B cell (primary cell): ENCODE results near the gene KCNG4. TPM values are rescaled to one million over a fixed set of nuclear protein-coding genes. Genes with fewer than 3 reads are reported as not detected.
"Not testable (repeated sequence)": the region's sequence is repeated elsewhere in the genome, so short reads cannot be mapped to it uniquely, and the experiment has no call there.

Experiments
- ATAC-seq: fragments of 200-7000 bp; cut with Tn5 transposase; one replicate; pipeline ENCODE4 v1.10.0; 2021; ENCODE audit warnings: low read depth, mild to moderate bottlenecking, moderate number of reproducible peaks, moderate library complexity
- CTCF ChIA-PET: fragments of 350-600 bp; sonication (Branson Sonifier 250); formaldehyde crosslinking; loops from one replicate; lab custom pipeline; 2021; ENCODE audit warnings: antibody characterized with exemption, inconsistent platforms; lab: Charles Lee
- POLR2A ChIA-PET: fragments of 350-600 bp; sonication (Branson Sonifier 250); formaldehyde crosslinking; loops from one replicate; lab custom pipeline; 2021; ENCODE audit warnings: antibody characterized with exemption; lab: Charles Lee
- DNase-seq: peaks from one replicate; pipeline ENCODE4 v3.0.0; 2013
- H2AFZ ChIP-seq: 2 replicates; pipeline ENCODE4 v1.6.1; 2012; ENCODE audit warnings: mild to moderate bottlenecking, low read depth, low read length; ENCODE audit not compliant: insufficient read depth, poor library complexity, severe bottlenecking
- H3K27ac ChIP-seq, 2 donors: 1 replicate in 1 of 2; 2 replicates in 1 of 2; pipeline ENCODE4 v1.5.1; 2012 to 2013; ENCODE audit warnings: low read length in 2 of 2, mild to moderate bottlenecking in 2 of 2, moderate library complexity in 1 of 2
- H3K27me3 ChIP-seq, 4 experiments: fragments of 200-600 bp in 1 of 4; sonication (generic) in 1 of 4; replicated peaks in 1 of 4; 1 replicate in 2 of 4; 2 replicates in 2 of 4; pipeline versions ENCODE4 v1.6.1 to v1.7.0; 2013 to 2016; ENCODE audit warnings: low read length in 3 of 4, mild to moderate bottlenecking in 2 of 4, mixed read lengths in 1 of 4, moderate library complexity in 1 of 4; ENCODE audit not compliant: insufficient read depth in 4 of 4, control insufficient read depth in 3 of 4; ENCODE audit errors: control extremely low read depth in 1 of 4
- H3K36me3 ChIP-seq, 2 experiments: replicated peaks in 1 of 2; 1 replicate in 1 of 2; 2 replicates in 1 of 2; pipeline versions ENCODE4 v1.6.1 to v1.7.1; 2013; ENCODE audit warnings: low read length in 1 of 2; ENCODE audit not compliant: insufficient read depth in 2 of 2, control insufficient read depth in 1 of 2; ENCODE audit errors: control extremely low read depth in 1 of 2, extremely low read depth in 1 of 2
- H3K4me1 ChIP-seq, 2 donors: fragments of 200-600 bp in 1 of 2; sonication (generic) in 1 of 2; 1 replicate in 1 of 2; 2 replicates in 1 of 2; pipeline versions ENCODE4 v1.5.1 to v1.6.1; 2013 to 2017; ENCODE audit warnings: low read length in 2 of 2; ENCODE audit not compliant: control insufficient read depth in 2 of 2, insufficient read depth in 2 of 2
- H3K4me2 ChIP-seq: replicated peaks from 2 replicates; pipeline ENCODE3; 2012; ENCODE audit warnings: mild to moderate bottlenecking, low read depth, low read length; ENCODE audit not compliant: poor library complexity, severe bottlenecking
- H3K4me3 ChIP-seq, 5 experiments: fragments of 200-600 bp in 1 of 5; sonication (generic) in 1 of 5; 1 replicate in 3 of 5; 2 replicates in 2 of 5; pipeline versions ENCODE4 v1.5.1 to v1.7.0; 2011 to 2016; ENCODE audit warnings: low read length in 4 of 5, mild to moderate bottlenecking in 4 of 5, low read depth in 2 of 5, control low read depth in 1 of 5, moderate library complexity in 1 of 5; ENCODE audit not compliant: insufficient read depth in 1 of 5; ENCODE audit errors: control extremely low read depth in 1 of 5, extremely low read depth in 1 of 5
- H3K79me2 ChIP-seq: fragments of 200-600 bp; sonication (generic); one replicate; pipeline ENCODE4 v1.6.0; 2016; ENCODE audit warnings: low read length; ENCODE audit not compliant: control insufficient read depth, insufficient read depth
- H3K9ac ChIP-seq: fragments of 200-600 bp; sonication (generic); 2 replicates; pipeline ENCODE4 v1.6.1; 2017; ENCODE audit warnings: mild to moderate bottlenecking, low read length, moderate library complexity
- H3K9me3 ChIP-seq, 3 donors: one replicate each; pipeline versions ENCODE4 v1.6.1 to v1.7.1; 2013; ENCODE audit warnings: low read length in 2 of 3; ENCODE audit not compliant: control insufficient read depth in 2 of 3, insufficient read depth in 1 of 3; ENCODE audit errors: control extremely low read depth in 1 of 3
- H4K20me1 ChIP-seq: 2 replicates; pipeline ENCODE4 v1.6.0; 2012; ENCODE audit warnings: mild to moderate bottlenecking, low read length; ENCODE audit not compliant: insufficient read depth, control insufficient read depth, poor library complexity, severe bottlenecking
- H3K27ac Mint-ChIP-seq: one replicate; pipeline ENCODE4 v1.8.0; 2021; ENCODE audit warnings: mixed read lengths
- H3K27me3 Mint-ChIP-seq: one replicate; pipeline ENCODE4 v1.8.0; 2021; ENCODE audit warnings: mixed read lengths
- H3K4me1 Mint-ChIP-seq: one replicate; pipeline ENCODE4 v1.8.0; 2021; ENCODE audit warnings: mixed read lengths
- H3K4me3 Mint-ChIP-seq: one replicate; pipeline ENCODE4 v1.8.0; 2021; ENCODE audit warnings: mixed read lengths
- H3K9me3 Mint-ChIP-seq: one replicate; pipeline ENCODE4 v1.8.0; 2022; ENCODE audit warnings: mixed read lengths; ENCODE audit not compliant: insufficient read depth
- EZH2 ChIP-seq: IDR thresholded peaks from 2 replicates; pipeline ENCODE4 v1.6.1; 2012; ENCODE audit warnings: borderline replicate concordance, low read depth, mild to moderate bottlenecking, moderate library complexity, low read length; ENCODE audit not compliant: insufficient read depth, poor library complexity, severe bottlenecking
- WGBS: methylation state at CpG from one replicate; pipeline ENCODE4 v1.1.5; 2013; ENCODE audit warnings: missing lambda C conversion rate; ENCODE audit not compliant: insufficient coverage; 5-methylcytosine and 5-hydroxymethylcytosine counted together
- intact Hi-C: fragments of 100-400 bp; cut with micrococcal nuclease; formaldehyde crosslinking; loops from one replicate; pipeline ENCODE4 v1.10.0; 2022
- polyA plus RNA-seq: library from polyadenylated mRNA; depleted of rRNA; stranded (reverse); fragments of >200 nt; gene quantifications from 2 replicates; pipeline ENCODE4 v1.2.3, GENCODE V29; 2012
- total RNA-seq, 2 donors: library from RNA; stranded (reverse); fragments of 120-200 nt in 1 of 2; gene quantifications; 1 replicate in 1 of 2; 2 replicates in 1 of 2; pipeline versions ENCODE4 v1.2.3 to v1.2.4, GENCODE V29; 2013 to 2022
- TF ChIP-seq, protein P1 (sequence below): fragments of 200-600 bp; IDR thresholded peaks from one replicate; pipeline ENCODE4 v1.8.0; 2022; ENCODE audit warnings: antibody characterized with exemption, mild to moderate bottlenecking

KCNG4 gene
- total and polyA plus RNA-seq, 2 donors (not counting 1 experiment from before 2014, with no cell fraction given) = not detected

DNA sequence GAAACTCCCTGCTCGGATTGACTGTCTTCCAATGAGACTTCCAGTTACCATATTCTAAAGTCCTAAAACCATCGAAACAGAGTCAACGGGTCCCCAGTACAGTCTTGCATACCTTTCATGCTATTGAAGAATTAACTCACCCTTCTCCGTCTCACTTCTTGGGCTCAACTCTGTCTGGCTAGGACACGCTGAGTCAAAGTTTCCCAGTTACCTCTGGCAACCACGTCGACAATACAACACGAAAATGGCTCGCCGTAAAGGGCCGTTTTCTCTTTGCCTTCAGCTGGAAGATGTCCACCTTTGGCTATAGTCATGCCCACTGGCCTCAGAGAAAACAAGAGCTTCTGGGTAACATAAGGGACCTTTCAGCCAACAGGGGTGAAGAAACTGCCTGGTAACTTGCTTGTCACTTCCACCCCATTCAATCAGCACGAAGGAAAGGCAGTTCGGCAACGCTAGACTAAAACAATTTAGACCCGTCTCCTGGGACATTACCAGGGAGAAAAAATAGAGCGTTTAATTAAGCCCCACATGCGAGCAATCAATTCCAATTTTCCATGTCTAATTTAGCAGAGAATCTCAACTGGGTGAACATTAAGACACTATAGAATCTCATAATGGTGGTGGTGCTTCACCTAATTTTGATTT, 21.5 kb downstream of the KCNG4 start:
- 90% methylated on average over 14 of the region's 17 CpGs for WGBS
- CTCF ChIA-PET = no interaction called here
- intact Hi-C loops = no loop called here

DNA sequence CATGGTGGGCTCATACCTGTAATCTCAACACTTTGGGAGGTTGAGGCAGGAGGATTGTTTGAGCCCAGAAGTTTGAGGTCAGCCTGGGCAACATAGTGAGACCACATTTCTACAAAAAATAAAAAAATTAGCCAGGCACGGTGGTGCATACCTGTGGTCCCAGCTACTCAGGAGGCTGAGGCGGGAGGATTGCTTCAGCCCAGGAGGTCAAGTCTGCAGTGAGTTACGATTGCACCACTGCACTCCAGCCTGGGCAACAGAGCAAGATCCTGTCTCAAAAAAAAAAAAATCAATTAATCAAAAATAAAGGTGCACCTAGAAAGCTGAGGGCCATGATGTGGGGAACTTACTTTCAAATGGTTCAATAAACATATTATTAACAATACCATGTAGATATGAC, 23.7 kb downstream of the KCNG4 start:
- H3K27me3 ChIP-seq, H3K4me3 Mint-ChIP-seq, CTCF ChIA-PET, POLR2A ChIA-PET, ATAC-seq, H3K4me2 ChIP-seq, DNase-seq, H3K36me3 ChIP-seq, H3K4me1 Mint-ChIP-seq, H3K9ac ChIP-seq, H3K9me3 Mint-ChIP-seq, H3K9me3 ChIP-seq, intact Hi-C loops, H3K27ac ChIP-seq, H3K27ac Mint-ChIP-seq, H2AFZ ChIP-seq, H3K79me2 ChIP-seq, H3K4me1 ChIP-seq, H3K4me3 ChIP-seq, H4K20me1 ChIP-seq: not testable (repeated sequence)
- 100% methylated on average over 3 of the region's 3 CpGs for WGBS
- H3K27me3 Mint-ChIP-seq = peaks cover 14% of the 10 kb centered on the region

More for the DNA sequence above, 21.5 kb downstream of the KCNG4 start:
- POLR2A ChIA-PET = no interaction called here
- ATAC-seq (no peak), DNase-seq (no peak)
- H3K27ac Mint-ChIP-seq = no peak overlapping the region
- H3K9ac ChIP-seq = no peak overlapping the region
- H3K9me3 ChIP-seq = no peaks in the 10 kb centered on the region
- H3K27ac ChIP-seq = no peak overlapping the region
- H3K4me2 ChIP-seq = no peak overlapping the region
- no peaks in the 10 kb centered on the region for H3K36me3 ChIP-seq
- no peaks in the 10 kb centered on the region for H4K20me1 ChIP-seq
- H3K79me2 ChIP-seq = no peaks in the 10 kb centered on the region
- H3K4me1 Mint-ChIP-seq = no peaks in the 10 kb centered on the region
- H3K4me3 ChIP-seq = no peak overlapping the region
- no peaks in the 10 kb centered on the region for H3K4me1 ChIP-seq
- H3K4me3 Mint-ChIP-seq = no peak overlapping the region
- H3K27me3 Mint-ChIP-seq = peaks cover 20% of the 10 kb centered on the region
- H2AFZ ChIP-seq = no peak overlapping the region
- H3K9me3 Mint-ChIP-seq = no peaks in the 10 kb centered on the region
- no peaks in the 10 kb centered on the region for H3K27me3 ChIP-seq
- no peak for TF ChIP-seq EZH2
- TF ChIP-seq, protein P1, sequence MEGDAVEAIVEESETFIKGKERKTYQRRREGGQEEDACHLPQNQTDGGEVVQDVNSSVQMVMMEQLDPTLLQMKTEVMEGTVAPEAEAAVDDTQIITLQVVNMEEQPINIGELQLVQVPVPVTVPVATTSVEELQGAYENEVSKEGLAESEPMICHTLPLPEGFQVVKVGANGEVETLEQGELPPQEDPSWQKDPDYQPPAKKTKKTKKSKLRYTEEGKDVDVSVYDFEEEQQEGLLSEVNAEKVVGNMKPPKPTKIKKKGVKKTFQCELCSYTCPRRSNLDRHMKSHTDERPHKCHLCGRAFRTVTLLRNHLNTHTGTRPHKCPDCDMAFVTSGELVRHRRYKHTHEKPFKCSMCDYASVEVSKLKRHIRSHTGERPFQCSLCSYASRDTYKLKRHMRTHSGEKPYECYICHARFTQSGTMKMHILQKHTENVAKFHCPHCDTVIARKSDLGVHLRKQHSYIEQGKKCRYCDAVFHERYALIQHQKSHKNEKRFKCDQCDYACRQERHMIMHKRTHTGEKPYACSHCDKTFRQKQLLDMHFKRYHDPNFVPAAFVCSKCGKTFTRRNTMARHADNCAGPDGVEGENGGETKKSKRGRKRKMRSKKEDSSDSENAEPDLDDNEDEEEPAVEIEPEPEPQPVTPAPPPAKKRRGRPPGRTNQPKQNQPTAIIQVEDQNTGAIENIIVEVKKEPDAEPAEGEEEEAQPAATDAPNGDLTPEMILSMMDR = no peak
